K562 (cell line): ENCODE measurements around the gene AZU1. TPM values are rescaled to one million over a fixed set of nuclear protein-coding genes. Genes with fewer than 3 reads are reported as not detected.

Experiments
- ATAC-seq: fragments of 200-7000 bp; cut with Tn5 transposase; 3 replicates; pipeline ENCODE4 v1.9.1; 2020; ENCODE audit warnings: moderate library complexity
- BruUV-seq: library from RNA; stranded (reverse); fragments of 400-500 nt; replicated peaks from 2 replicates; lab custom pipeline; 2021; lab: Mats Ljungman, UMichigan
- CTCF ChIA-PET: fragments of 300-600 bp; formaldehyde crosslinking; extraction: SDS; loops from one replicate; lab custom pipeline; 2021; ENCODE audit warnings: low intra/inter-chr PET ratio; lab: Yijun Ruan, JAX
- POLR2A ChIA-PET: fragments of 300-600, 350-650 bp; sonication (Branson Sonifier 250); formaldehyde crosslinking; extraction: SDS; loops from one replicate; lab custom pipeline; 2021; ENCODE audit warnings: antibody characterized with exemption, inconsistent platforms; lab: Yijun Ruan, JAX
- DNase-seq, 4 experiments: peaks; one replicate each; pipeline versions ENCODE4 v3.0.0 to v3.0.0-alpha.2; 2011 to 2018; ENCODE audit warnings: low spot score in 3 of 4, mixed read lengths in 3 of 4; ENCODE audit errors: extremely low read depth in 1 of 4
- FAIRE-seq: peaks from 2 replicates; lab custom pipeline; 2011; peaks lifted over from hg19 to GRCh38; lab: Jason Lieb, UNC
- H2AFZ ChIP-seq: 2 replicates; pipeline ENCODE4 v1.6.0; 2011; ENCODE audit warnings: low read depth, low read length, control low read depth, inconsistent platforms
- H3K27ac ChIP-seq: fragments of 200-600 bp; 3 replicates; pipeline ENCODE4 v1.8.0; 2011; ENCODE audit warnings: low read depth, mild to moderate bottlenecking, control low read depth, inconsistent platforms, low read length, moderate library complexity, mixed read lengths; ENCODE audit errors: extremely low read depth
- H3K27me3 ChIP-seq, 2 experiments: fragments of 300-600 bp in 1 of 2; 2 replicates in 1 of 2; 3 replicates in 1 of 2; pipeline versions ENCODE4 v1.6.0 to v1.8.0; 2011; ENCODE audit warnings: inconsistent platforms in 2 of 2, low read length in 2 of 2, mild to moderate bottlenecking in 1 of 2, mixed read lengths in 1 of 2, moderate library complexity in 1 of 2; ENCODE audit not compliant: control insufficient read depth in 2 of 2, insufficient read depth in 2 of 2
- H3K36me3 ChIP-seq: fragments of 300-600 bp; 3 replicates; pipeline ENCODE4 v1.8.0; 2011; ENCODE audit warnings: mild to moderate bottlenecking, low read length, inconsistent platforms; ENCODE audit not compliant: control insufficient read depth, insufficient read depth
- H3K4me1 ChIP-seq, 2 experiments: fragments of 200-600 bp in 1 of 2; replicated peaks in 1 of 2; 2 replicates in 1 of 2; 3 replicates in 1 of 2; pipeline versions ENCODE4 v1.5.1 to v1.8.0; 2011; ENCODE audit warnings: inconsistent platforms in 2 of 2, low read length in 2 of 2, mild to moderate bottlenecking in 1 of 2, mixed read lengths in 1 of 2, moderate library complexity in 1 of 2; ENCODE audit not compliant: control insufficient read depth in 2 of 2, insufficient read depth in 2 of 2
- H3K4me2 ChIP-seq: 2 replicates; pipeline ENCODE4 v1.6.1; 2011; ENCODE audit warnings: low read length, control low read depth, inconsistent platforms, mixed read lengths; ENCODE audit not compliant: insufficient read depth
- H3K4me3 ChIP-seq: fragments of 200-600 bp; sonication (generic), shearing (Covaris generic); 2 replicates; pipeline ENCODE4 v1.5.1; 2016; ENCODE audit warnings: control low read depth, inconsistent platforms
- H3K79me2 ChIP-seq: fragments of 200-600 bp; 3 replicates; pipeline ENCODE4 v1.8.0; 2011; ENCODE audit warnings: low read length, inconsistent platforms; ENCODE audit not compliant: control insufficient read depth, insufficient read depth
- H3K9ac ChIP-seq, 2 experiments: 2 replicates each; pipeline versions ENCODE4 v1.6.0 to v1.6.1; 2011; ENCODE audit warnings: low read depth in 2 of 2, low read length in 2 of 2, control low read depth in 1 of 2, inconsistent platforms in 1 of 2, mild to moderate bottlenecking in 1 of 2, mixed read lengths in 1 of 2; ENCODE audit not compliant: insufficient read depth in 1 of 2
- H3K9me1 ChIP-seq: one replicate; pipeline ENCODE4 v1.6.0; 2011; ENCODE audit warnings: inconsistent platforms, mild to moderate bottlenecking, low read length, moderate library complexity; ENCODE audit not compliant: control insufficient read depth, insufficient read depth
- H3K9me3 ChIP-seq: replicated peaks from 2 replicates; pipeline ENCODE4 v1.5.1; 2011; ENCODE audit warnings: low read depth, low read length, inconsistent platforms; ENCODE audit not compliant: control insufficient read depth, insufficient read depth
- H4K20me1 ChIP-seq: replicated peaks from 2 replicates; pipeline ENCODE4 v1.6.1; 2011; ENCODE audit warnings: low read length, inconsistent platforms, mixed read lengths; ENCODE audit not compliant: control insufficient read depth, insufficient read depth
- AFF4 ChIP-seq: sonication (generic); formaldehyde crosslinking; IDR thresholded peaks from 2 replicates; pipeline ENCODE4 v1.8.0; 2023; ENCODE audit warnings: mild to moderate bottlenecking, missing genetic modification reagents
- E2F6 ChIP-seq, 2 experiments: IDR thresholded peaks; 2 replicates each; pipeline ENCODE4 v1.6.1; 2011; ENCODE audit warnings: borderline replicate concordance in 1 of 2, control low read depth in 1 of 2, low read depth in 1 of 2, low read length in 1 of 2, mild to moderate bottlenecking in 1 of 2, mixed read lengths in 1 of 2, moderate library complexity in 1 of 2; ENCODE audit not compliant: insufficient read depth in 1 of 2, insufficient read length in 1 of 2, poor library complexity in 1 of 2, severe bottlenecking in 1 of 2; ENCODE audit errors: extremely low read depth in 1 of 2
- FOSL1 ChIP-seq: fragments of 200-800 bp; sonication (Bioruptor generic); conservative IDR thresholded peaks from 2 replicates; pipeline ENCODE4 v1.6.1; 2016; ENCODE audit warnings: missing genetic modification characterization, missing compliant biosample characterization
- JUND ChIP-seq, 2 experiments: IDR thresholded peaks; 2 replicates in 1 of 2; 3 replicates in 1 of 2; pipeline ENCODE4 v1.6.1; 2011; ENCODE audit warnings: borderline replicate concordance in 2 of 2, low read depth in 2 of 2, low read length in 2 of 2, improper control_type of control experiment in 1 of 2, missing biosample characterization in 1 of 2, missing genetic modification characterization in 1 of 2, missing genetic modification reagents in 1 of 2
- POLR2G ChIP-seq: fragments of 200-400 bp; formaldehyde crosslinking; IDR thresholded peaks from 2 replicates; pipeline ENCODE4 v1.6.1; 2017; ENCODE audit warnings: low read depth, mild to moderate bottlenecking, antibody characterized with exemption, low read length, moderate library complexity
- RBM39 ChIP-seq: fragments of 200-400 bp; formaldehyde crosslinking; optimal IDR thresholded peaks from 2 replicates; pipeline ENCODE3; 2018; ENCODE audit warnings: low read depth, low read length
- ZBTB34 ChIP-seq: fragments of 250-450 bp; sonication (Bioruptor Pico); IDR thresholded peaks from 2 replicates; pipeline ENCODE4 v1.8.0; 2021; ENCODE audit warnings: mild to moderate bottlenecking, moderate library complexity
- ZBTB7A ChIP-seq: IDR thresholded peaks from 2 replicates; pipeline ENCODE4 v1.6.1; 2011; ENCODE audit warnings: low read depth, mild to moderate bottlenecking, low read length, moderate library complexity, borderline replicate concordance; ENCODE audit not compliant: control insufficient read depth
- WGBS: fragments of 100-300 bp; shearing (Covaris generic); methylation state at CpG from one replicate; pipeline ENCODE4 v1.1.6; 2016; ENCODE audit warnings: low coverage, mixed read lengths; ENCODE audit not compliant: insufficient coverage; ENCODE audit errors: missing lambda C conversion rate; 5-methylcytosine and 5-hydroxymethylcytosine counted together
- in situ Hi-C: fragments of 300-500 bp; cut with MboI; formaldehyde crosslinking; loops from 4 replicates; pipeline ENCODE4 v1.15.0; 2018; ENCODE audit warnings: inconsistent platforms, mixed read lengths
- intact Hi-C: fragments of 100-400 bp; cut with micrococcal nuclease; formaldehyde crosslinking; loops from 2 replicates; pipeline ENCODE4 v1.14.2; 2022
- polyA plus RNA-seq, 8 experiments: library from polyadenylated mRNA; depleted of rRNA in 4 of 8; stranded (reverse) in 5 of 8; unstranded in 3 of 8; fragments of >200 nt; fragmentation: Nextera tagmentation in 2 of 8; fragmentation: Illumina TruSeq in 1 of 8; extraction: Ambion mirVana in 2 of 8; extraction: Trizol in 1 of 8; gene quantifications; 2 replicates each; pipeline versions ENCODE4 v1.2.1 to v1.2.3, GENCODE V29; 2011 to 2014; ENCODE audit warnings: inconsistent platforms in 1 of 8, missing spikeins in 1 of 8
- total RNA-seq, 7 experiments: library from RNA; depleted of rRNA in 6 of 7; stranded (reverse); fragments of >200 nt in 6 of 7; fragmentation: Illumina TruSeq in 2 of 7; extraction: Trizol in 2 of 7; gene quantifications; 2 replicates each; pipeline versions ENCODE4 v1.2.1 to v1.2.3, GENCODE V29; 2011 to 2021; ENCODE audit warnings: low replicate concordance in 1 of 7
- TF ChIP-seq, protein P1 (sequence below): sonication (generic); formaldehyde crosslinking; IDR thresholded peaks from 2 replicates; pipeline ENCODE4 v1.8.0; 2022; ENCODE audit warnings: mild to moderate bottlenecking, low read depth, missing genetic modification reagents

AZU1 gene
- total and polyA plus RNA-seq, 9 of the 15 experiments (the other 6 are each of a cell fraction or from before 2014, with no cell fraction given): 0.29 to 1.9 (median 0.59) TPM; not detected in 3

- ChIA-PET CTCF (no interaction called here), POLR2A (interaction anchor here (0.5 to 0.6 kb wide), 2 partner anchors 47 to 71 kb away, joined by 4 read pairs; no protein-coding TSS in a partner anchor)
- in situ Hi-C loops (no loop called here), intact Hi-C loops (no loop called here)
- Histone ChIP-seq H3K9ac (peak overlapping the region; percentile 34 to 86; a peak in 3 of 4 replicates), H4K20me1 (no peaks in the 10 kb centered on the region; the same call in 1 of the 2 replicates), H3K79me2 (no peaks in the 10 kb centered on the region), H3K27me3 (no peaks in the 10 kb centered on the region), H3K4me3 (no peak overlapping the region), H3K9me1 (no peaks in the 10 kb centered on the region), H3K4me1 (peaks cover 16 to 78% of the 10 kb centered on the region in 2 experiments), H3K9me3 (no peaks in the 10 kb centered on the region), H3K36me3 (peaks cover 71% of the 10 kb centered on the region; the same call in 2 of the 3 replicates), H3K27ac (peak overlapping the region; percentile 59), H3K4me2 (no peak overlapping the region), H2AFZ (no peak overlapping the region)
- ATAC-seq (no peak), DNase-seq (peak in 1 of 4 experiments; percentile 56), FAIRE-seq (peak; percentile 76)
- BruUV-seq: TSS peak; percentile 30
- WGBS: 65% methylated on average over 27 of the region's 29 CpGs
- TF ChIP-seq POLR2G (peak; percentile 49; the same call in 1 of the 2 replicates), ZBTB7A (peak; percentile 27; the same call in 1 of the 2 replicates), FOSL1 (tag) (peak; percentile 73), E2F6 (IDR thresholded peaks at IDR 0.05; ENCODE audit: borderline replicate concordance in 1 of 2, extremely low read depth in 1 of 2, insufficient read depth in 1 of 2, insufficient read length in 1 of 2, low read depth in 1 of 2, low read length in 1 of 2, poor library complexity in 1 of 2, severe bottlenecking in 1 of 2) (no peak), RBM39 (no peak), AFF4 (CRISPR knock-in tag) (0 out of 2 replicates have a peak, but pooled peaks have one; percentile 36), JUND (IDR thresholded peaks at IDR 0.05; ENCODE audit: borderline replicate concordance, low read depth, low read length) (peak; percentile 79; the same call in 1 of the 2 replicates), JUND (tag; IDR thresholded peaks at IDR 0.05; ENCODE audit: borderline replicate concordance, low read depth, low read length) (no peak; the same call in 2 of the 3 replicates), ZBTB34 (CRISPR knock-in tag) (no peak)
- TF ChIP-seq, protein P1, sequence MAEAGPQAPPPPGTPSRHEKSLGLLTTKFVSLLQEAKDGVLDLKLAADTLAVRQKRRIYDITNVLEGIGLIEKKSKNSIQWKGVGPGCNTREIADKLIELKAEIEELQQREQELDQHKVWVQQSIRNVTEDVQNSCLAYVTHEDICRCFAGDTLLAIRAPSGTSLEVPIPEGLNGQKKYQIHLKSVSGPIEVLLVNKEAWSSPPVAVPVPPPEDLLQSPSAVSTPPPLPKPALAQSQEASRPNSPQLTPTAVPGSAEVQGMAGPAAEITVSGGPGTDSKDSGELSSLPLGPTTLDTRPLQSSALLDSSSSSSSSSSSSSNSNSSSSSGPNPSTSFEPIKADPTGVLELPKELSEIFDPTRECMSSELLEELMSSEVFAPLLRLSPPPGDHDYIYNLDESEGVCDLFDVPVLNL (CRISPR knock-in tag): no peak
Observed at GRCh38 chr19:869245-870177, 41.9 kb downstream of the AZU1 start.
